Mucosa of rectum (tissue), 2 donors: Measurements from ENCODE around the gene MFRP.

Experiments
- H3K27ac ChIP-seq, 2 donors: one replicate each; pipeline ENCODE4 v1.7.0; 2013; ENCODE audit warnings: inconsistent platforms in 2 of 2, low read depth in 2 of 2, low read length in 2 of 2
- H3K27me3 ChIP-seq, 2 donors: one replicate each; pipeline ENCODE4 v1.7.0; 2013; ENCODE audit warnings: low read length in 2 of 2; ENCODE audit not compliant: control insufficient read depth in 2 of 2, insufficient read depth in 2 of 2
- H3K36me3 ChIP-seq, 2 donors: one replicate each; pipeline ENCODE4 v1.7.0; 2013; ENCODE audit warnings: low read length in 2 of 2; ENCODE audit not compliant: control insufficient read depth in 2 of 2, insufficient read depth in 2 of 2
- H3K4me1 ChIP-seq, 2 donors: one replicate each; pipeline ENCODE4 v1.7.0; 2013; ENCODE audit warnings: low read length in 2 of 2, mild to moderate bottlenecking in 1 of 2; ENCODE audit not compliant: control insufficient read depth in 2 of 2, insufficient read depth in 2 of 2
- H3K4me3 ChIP-seq, 2 donors: one replicate each; pipeline ENCODE4 v1.7.0; 2013; ENCODE audit warnings: low read length in 2 of 2
- H3K9ac ChIP-seq, 2 donors: one replicate each; pipeline ENCODE4 v1.7.0; 2013; ENCODE audit warnings: low read length in 2 of 2, low read depth in 1 of 2, mild to moderate bottlenecking in 1 of 2
- H3K9me3 ChIP-seq, 2 donors: one replicate each; pipeline ENCODE4 v1.7.0; 2013; ENCODE audit warnings: low read length in 2 of 2; ENCODE audit not compliant: control insufficient read depth in 2 of 2
- donor health status: healthy.
- donor health status: Normal muscosa, but diverticular disease.

The MFRP gene

GRCh38 chr11:119307219-119307618 lies 39.3 kb downstream of the MFRP start:
- H3K27ac ChIP-seq = no peak overlapping the region
- H3K27me3 ChIP-seq = no peaks in the 10 kb centered on the region
- H3K9me3 ChIP-seq = no peaks in the 10 kb centered on the region
- no peaks in the 10 kb centered on the region for H3K4me1 ChIP-seq
- H3K9ac ChIP-seq = no peak overlapping the region
- peaks cover 12 to 26% of the 10 kb centered on the region in 2 donors for H3K36me3 ChIP-seq
- no peak overlapping the region for H3K4me3 ChIP-seq

- peaks cover 14 to 32% of the 10 kb centered on the region in 2 donors for H3K36me3 ChIP-seq
- no peak overlapping the region for H3K9ac ChIP-seq
- no peaks in the 10 kb centered on the region for H3K9me3 ChIP-seq
- no peaks in the 10 kb centered on the region for H3K27me3 ChIP-seq
- H3K27ac ChIP-seq = no peak overlapping the region
- no peaks in the 10 kb centered on the region for H3K4me1 ChIP-seq
- H3K4me3 ChIP-seq = no peak overlapping the region
These were observed 40.1 kb downstream of the MFRP start for GRCh38 chr11:119306373-119306890.

- Histone ChIP-seq H3K36me3 (peaks cover 16 to 38% of the 10 kb centered on the region in 2 donors), H3K4me1 (no peaks in the 10 kb centered on the region), H3K9me3 (no peaks in the 10 kb centered on the region), H3K27me3 (no peaks in the 10 kb centered on the region), H3K4me3 (no peak overlapping the region), H3K9ac (no peak overlapping the region), H3K27ac (no peak overlapping the region)
These were observed 40.7 kb downstream of the MFRP start for GRCh38 chr11:119305556-119306372.

GRCh38 chr11:119303227-119303718 lies 43.2 kb downstream of the MFRP start:
- H3K36me3 ChIP-seq = peaks cover 39 to 60% of the 10 kb centered on the region in 2 donors
- H3K9ac ChIP-seq = no peak overlapping the region
- H3K4me1 ChIP-seq = no peaks in the 10 kb centered on the region
- H3K27me3 ChIP-seq = no peaks in the 10 kb centered on the region
- no peak overlapping the region for H3K4me3 ChIP-seq
- no peak overlapping the region for H3K27ac ChIP-seq
- H3K9me3 ChIP-seq = no peaks in the 10 kb centered on the region

GRCh38 chr11:119300198-119300964 lies 46.1 kb downstream of the MFRP start:
- Histone ChIP-seq H3K27me3 (no peaks in the 10 kb centered on the region), H3K27ac (no peak overlapping the region), H3K9me3 (no peaks in the 10 kb centered on the region), H3K4me3 (no peak overlapping the region), H3K36me3 (peaks cover 52 to 71% of the 10 kb centered on the region in 2 donors), H3K4me1 (no peaks in the 10 kb centered on the region), H3K9ac (no peak overlapping the region)

GRCh38 chr11:119299416-119299815 lies 47.1 kb downstream of the MFRP start:
- Histone ChIP-seq H3K4me3 (no peak overlapping the region), H3K27me3 (no peaks in the 10 kb centered on the region), H3K27ac (no peak overlapping the region), H3K9ac (no peak overlapping the region), H3K4me1 (no peaks in the 10 kb centered on the region), H3K9me3 (no peaks in the 10 kb centered on the region), H3K36me3 (peaks cover 52 to 71% of the 10 kb centered on the region in 2 donors)

- Histone ChIP-seq H3K9me3 (no peaks in the 10 kb centered on the region), H3K27ac (no peak overlapping the region), H3K4me3 (no peak overlapping the region), H3K9ac (no peak overlapping the region), H3K27me3 (no peaks in the 10 kb centered on the region), H3K4me1 (no peaks in the 10 kb centered on the region), H3K36me3 (peaks cover 51 to 65% of the 10 kb centered on the region in 2 donors)
These were observed 47.8 kb downstream of the MFRP start for GRCh38 chr11:119298726-119299125.

- H3K4me1 ChIP-seq = no peaks in the 10 kb centered on the region
- no peak overlapping the region for H3K9ac ChIP-seq
- no peaks in the 10 kb centered on the region for H3K27me3 ChIP-seq
- H3K27ac ChIP-seq = no peak overlapping the region
- no peaks in the 10 kb centered on the region for H3K9me3 ChIP-seq
- no peak overlapping the region for H3K4me3 ChIP-seq
- H3K36me3 ChIP-seq = peaks cover 46 to 59% of the 10 kb centered on the region in 2 donors
These were observed 48.6 kb downstream of the MFRP start for GRCh38 chr11:119297938-119298337.

- Histone ChIP-seq H3K27ac (no peak overlapping the region), H3K36me3 (peaks cover 37 to 41% of the 10 kb centered on the region in 2 donors), H3K4me1 (no peaks in the 10 kb centered on the region), H3K9me3 (no peaks in the 10 kb centered on the region), H3K27me3 (no peaks in the 10 kb centered on the region), H3K9ac (no peak overlapping the region), H3K4me3 (no peak overlapping the region)
These were observed 51.3 kb downstream of the MFRP start for GRCh38 chr11:119295178-119295577.

GRCh38 chr11:119293461-119293860 lies 53.0 kb downstream of the MFRP start:
- Histone ChIP-seq H3K4me1 (no peaks in the 10 kb centered on the region), H3K4me3 (no peak overlapping the region), H3K27ac (no peak overlapping the region), H3K36me3 (peaks cover 24 to 31% of the 10 kb centered on the region in 2 donors), H3K9ac (no peak overlapping the region), H3K27me3 (no peaks in the 10 kb centered on the region), H3K9me3 (no peaks in the 10 kb centered on the region)
